ENCODE data around the gene HBS1L. TPM values are rescaled to one million over a fixed set of nuclear protein-coding genes. Genes with fewer than 3 reads are reported as not detected.

HBS1L gene
- polyA plus RNA-seq, 1 donor, result 44.2 TPM

- DNase-seq, result no peak
Observed at GRCh38 chr6:134995536-134995935, 59.1 kb downstream of the HBS1L start.

GRCh38 chr6:134994431-134994830 is 60.2 kb downstream of the HBS1L start:
- DNase-seq, result no peak

- no peak for DNase-seq
Observed at GRCh38 chr6:134992155-134992554, 62.5 kb downstream of the HBS1L start.

- no peak for DNase-seq
Observed at GRCh38 chr6:134990262-134990661, 64.4 kb downstream of the HBS1L start.

- DNase-seq, result no peak
Observed at GRCh38 chr6:134984821-134985220, 69.8 kb downstream of the HBS1L start.

- no peak for DNase-seq
Observed at GRCh38 chr6:134983823-134984222, 70.8 kb downstream of the HBS1L start.

GRCh38 chr6:134982161-134982560 is 72.5 kb downstream of the HBS1L start:
- no peak for DNase-seq

- DNase-seq, result no peak
Observed at GRCh38 chr6:134980846-134981245, 73.8 kb downstream of the HBS1L start.

GRCh38 chr6:134979142-134979541 is 75.5 kb downstream of the HBS1L start:
- no peak for DNase-seq

- DNase-seq, result no peak
Observed at GRCh38 chr6:134974370-134974769, 80.3 kb downstream of the HBS1L start.

GRCh38 chr6:134967711-134968110 is 86.9 kb downstream of the HBS1L start:
- DNase-seq, result no peak

- DNase-seq, result no peak
Observed at GRCh38 chr6:134964451-134965203, 90.0 kb downstream of the HBS1L start.

GRCh38 chr6:134962421-134962820 is 92.2 kb downstream of the HBS1L start:
- DNase-seq, result no peak

GRCh38 chr6:134961366-134961765 is 93.3 kb downstream of the HBS1L start:
- no peak for DNase-seq

GRCh38 chr6:134959603-134960002 is 95.0 kb downstream of the HBS1L start:
- no peak for DNase-seq

GRCh38 chr6:134956676-134957075 is 97.9 kb downstream of the HBS1L start:
- no peak for DNase-seq

- no peak for DNase-seq
Observed at GRCh38 chr6:134956032-134956431, 98.6 kb downstream of the HBS1L start.

- DNase-seq, result no peak
Observed at GRCh38 chr6:134954272-134955000, 100.2 kb downstream of the HBS1L start.

- no peak for DNase-seq
Observed at GRCh38 chr6:134951494-134952263, 102.9 kb downstream of the HBS1L start.

GRCh38 chr6:134950482-134950881 is 104.1 kb downstream of the HBS1L start:
- DNase-seq, result no peak

GRCh38 chr6:134949927-134950326 is 104.7 kb downstream of the HBS1L start, which contains the start of gene ALDH8A1:
Gene ALDH8A1 (minus strand): TSS chr6:134950101. CDS start chr6:134950053, 48 bp downstream.
- DNase-seq, result no peak

- DNase-seq, result no peak
Observed at GRCh38 chr6:134948691-134949090, 105.9 kb downstream of the HBS1L start.

GRCh38 chr6:134948142-134948541 is 106.5 kb downstream of the HBS1L start:
- no peak for DNase-seq

Measured in hindlimb muscle (tissue), 1 donor.